Mesendoderm (in vitro differentiated cells): ENCODE measurements around the gene FCSK.

ENCODE experiments used
- DNase-seq: peaks from one replicate; pipeline ENCODE4 v3.0.0; 2013
- H2AK5ac ChIP-seq: 2 replicates; pipeline ENCODE4 v1.6.1; 2013; ENCODE audit warnings: low read length, inconsistent platforms
- H2BK120ac ChIP-seq: 2 replicates; pipeline ENCODE4 v1.6.1; 2013; ENCODE audit warnings: low read depth, mild to moderate bottlenecking, low read length, moderate library complexity, mixed read lengths
- H2BK15ac ChIP-seq: replicated peaks from 2 replicates; pipeline ENCODE4 v1.6.1; 2013; ENCODE audit warnings: low read depth, mild to moderate bottlenecking, moderate library complexity
- H2BK5ac ChIP-seq: 2 replicates; pipeline ENCODE4 v1.6.1; 2013; ENCODE audit warnings: low read length, inconsistent platforms
- H3K18ac ChIP-seq: 2 replicates; pipeline ENCODE4 v1.6.1; 2013; ENCODE audit warnings: mild to moderate bottlenecking, low read length, mixed read lengths
- H3K23ac ChIP-seq: one replicate; pipeline ENCODE4 v1.6.1; 2013; ENCODE audit warnings: low read length
- H3K27ac ChIP-seq: 2 replicates; pipeline ENCODE4 v1.5.1; 2013; ENCODE audit warnings: low read depth, mild to moderate bottlenecking, inconsistent platforms, low read length, moderate library complexity
- H3K27me3 ChIP-seq: 2 replicates; pipeline ENCODE4 v1.6.1; 2013; ENCODE audit warnings: low read length, control low read depth, mild to moderate bottlenecking, inconsistent platforms; ENCODE audit not compliant: insufficient read depth, poor library complexity
- H3K36me3 ChIP-seq: 2 replicates; pipeline ENCODE4 v1.6.1; 2013; ENCODE audit warnings: low read length, inconsistent platforms; ENCODE audit not compliant: control insufficient read depth, insufficient read depth
- H3K4ac ChIP-seq: one replicate; pipeline ENCODE4 v1.6.1; 2013; ENCODE audit warnings: low read depth, mild to moderate bottlenecking, low read length, moderate library complexity
- H3K4me1 ChIP-seq: 2 replicates; pipeline ENCODE4 v1.6.1; 2013; ENCODE audit warnings: low read depth, low read length, inconsistent platforms; ENCODE audit not compliant: control insufficient read depth
- H3K4me2 ChIP-seq: 2 replicates; pipeline ENCODE4 v1.6.1; 2013; ENCODE audit warnings: low read length
- H3K4me3 ChIP-seq: 2 replicates; pipeline ENCODE4 v1.5.1; 2013; ENCODE audit warnings: mild to moderate bottlenecking, low read length
- H3K56ac ChIP-seq: one replicate; pipeline ENCODE4 v1.6.1; 2013; ENCODE audit warnings: low read length
- H3K79me1 ChIP-seq: 2 replicates; pipeline ENCODE4 v1.6.1; 2013; ENCODE audit warnings: low read length, inconsistent platforms
- H3K79me2 ChIP-seq: 2 replicates; pipeline ENCODE4 v1.6.1; 2013; ENCODE audit warnings: mild to moderate bottlenecking, low read length; ENCODE audit not compliant: control insufficient read depth, insufficient read depth
- H3K9ac ChIP-seq: 2 replicates; pipeline ENCODE4 v1.6.1; 2013; ENCODE audit warnings: low read length, inconsistent platforms
- H4K5ac ChIP-seq: one replicate; pipeline ENCODE4 v1.6.1; 2013; ENCODE audit warnings: low read length
- H4K8ac ChIP-seq: one replicate; pipeline ENCODE4 v1.6.1; 2013; ENCODE audit warnings: low read depth, mild to moderate bottlenecking, control low read depth, low read length, moderate library complexity
- WGBS: extraction: QIAGEN DNeasy Blood & Tissue Kit; methylation state at CpG from one replicate; pipeline ENCODE4 v1.1.7; 2013; ENCODE audit warnings: low lambda C conversion rate, missing lambda C conversion rate; ENCODE audit not compliant: insufficient coverage; ENCODE audit errors: extremely low coverage; 5-methylcytosine and 5-hydroxymethylcytosine counted together

FCSK gene

GRCh38 chr16:70433458-70434103, 20.8 kb upstream of the FCSK start:
- Histone ChIP-seq H3K79me2 (peaks cover 67% of the 10 kb centered on the region), H3K27ac (no peak overlapping the region), H3K4me2 (no peak overlapping the region), H2BK5ac (no peak overlapping the region), H3K4me3 (no peak overlapping the region), H2BK15ac (no peak overlapping the region), H3K36me3 (peaks cover 2% of the 10 kb centered on the region), H3K9ac (peak overlapping the region; percentile 46), H3K4ac (no peak overlapping the region), H2BK120ac (no peak overlapping the region), H3K4me1 (peaks cover 40% of the 10 kb centered on the region), H4K8ac (no peak overlapping the region), H3K18ac (no peak overlapping the region), H3K56ac (peak overlapping the region; percentile 59), H2AK5ac (no peak overlapping the region), H3K23ac (no peak overlapping the region), H4K5ac (no peak overlapping the region), H3K79me1 (peaks cover 31% of the 10 kb centered on the region), H3K27me3 (no peaks in the 10 kb centered on the region)
- no peak for DNase-seq
- WGBS, result no CpG with 5 or more reads among the region's 5 CpGs

GRCh38 chr16:70434484-70435260, 19.7 kb upstream of the FCSK start:
- Histone ChIP-seq H3K4me2 (no peak overlapping the region), H2BK5ac (no peak overlapping the region), H4K8ac (no peak overlapping the region), H3K36me3 (peaks cover 2% of the 10 kb centered on the region), H3K4ac (no peak overlapping the region), H3K56ac (no peak overlapping the region), H2BK15ac (no peak overlapping the region), H3K18ac (no peak overlapping the region), H3K23ac (no peak overlapping the region), H3K27ac (no peak overlapping the region), H2AK5ac (no peak overlapping the region), H3K4me3 (no peak overlapping the region), H4K5ac (no peak overlapping the region), H3K4me1 (peaks cover 34% of the 10 kb centered on the region), H3K27me3 (no peaks in the 10 kb centered on the region), H2BK120ac (no peak overlapping the region), H3K79me2 (peaks cover 66% of the 10 kb centered on the region), H3K79me1 (peaks cover 31% of the 10 kb centered on the region), H3K9ac (no peak overlapping the region)
- DNase-seq, result no peak
- WGBS, result no CpG with 5 or more reads among the region's 6 CpGs

DNA sequence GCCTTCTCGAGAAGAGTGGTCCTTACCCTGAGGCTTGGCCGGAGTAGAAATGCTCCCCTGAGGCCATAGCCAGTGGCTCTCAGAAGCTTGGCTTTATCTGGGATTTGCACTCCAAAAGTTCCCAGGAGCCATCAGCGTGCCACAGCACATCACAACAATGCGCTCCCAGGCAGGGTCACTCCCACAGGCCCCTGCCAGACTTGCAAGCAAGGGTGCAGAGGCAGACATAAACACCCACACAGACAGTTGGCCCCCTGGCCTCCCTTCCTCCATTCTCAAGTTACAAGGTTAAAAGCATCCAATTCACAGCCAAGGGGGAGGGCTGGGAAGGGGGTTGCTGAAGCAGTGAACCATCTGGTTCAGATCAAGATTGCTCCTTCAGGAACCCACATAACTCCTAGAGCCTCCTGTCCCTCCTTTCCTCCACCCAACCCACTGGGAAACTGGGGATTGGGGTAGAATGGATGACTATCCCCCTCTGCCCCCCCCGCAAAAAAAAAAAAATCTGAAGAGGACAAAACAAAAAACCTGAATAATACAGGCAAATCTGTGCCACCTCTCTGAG, 17.3 kb upstream of the FCSK start:
- H3K27me3 ChIP-seq, result no peaks in the 10 kb centered on the region
- peak; percentile 97 for DNase-seq
- H3K79me1 ChIP-seq, result peaks cover 23% of the 10 kb centered on the region
- no peak overlapping the region for H2BK120ac ChIP-seq
- peaks cover 2% of the 10 kb centered on the region for H3K36me3 ChIP-seq
- peak overlapping the region; percentile 87 for H3K56ac ChIP-seq
- no peak overlapping the region for H2BK15ac ChIP-seq
- peak overlapping the region; percentile 75 for H3K23ac ChIP-seq
- peak overlapping the region; percentile 89 for H3K4me3 ChIP-seq
- peak overlapping the region; percentile 28 for H3K18ac ChIP-seq
- H3K9ac ChIP-seq, result peak overlapping the region; percentile 84
- peaks cover 21% of the 10 kb centered on the region for H3K4me1 ChIP-seq
- peaks cover 55% of the 10 kb centered on the region for H3K79me2 ChIP-seq
- peak overlapping the region; percentile 78 for H4K8ac ChIP-seq
- peak overlapping the region; percentile 72 for H3K27ac ChIP-seq
- H4K5ac ChIP-seq, result no peak overlapping the region
- H3K4ac ChIP-seq, result no peak overlapping the region
- H3K4me2 ChIP-seq, result peak overlapping the region; percentile 63
- H2AK5ac ChIP-seq, result no peak overlapping the region
- peak overlapping the region; percentile 94 for H2BK5ac ChIP-seq
- WGBS, result no CpG with 5 or more reads among the region's 5 CpGs

DNA sequence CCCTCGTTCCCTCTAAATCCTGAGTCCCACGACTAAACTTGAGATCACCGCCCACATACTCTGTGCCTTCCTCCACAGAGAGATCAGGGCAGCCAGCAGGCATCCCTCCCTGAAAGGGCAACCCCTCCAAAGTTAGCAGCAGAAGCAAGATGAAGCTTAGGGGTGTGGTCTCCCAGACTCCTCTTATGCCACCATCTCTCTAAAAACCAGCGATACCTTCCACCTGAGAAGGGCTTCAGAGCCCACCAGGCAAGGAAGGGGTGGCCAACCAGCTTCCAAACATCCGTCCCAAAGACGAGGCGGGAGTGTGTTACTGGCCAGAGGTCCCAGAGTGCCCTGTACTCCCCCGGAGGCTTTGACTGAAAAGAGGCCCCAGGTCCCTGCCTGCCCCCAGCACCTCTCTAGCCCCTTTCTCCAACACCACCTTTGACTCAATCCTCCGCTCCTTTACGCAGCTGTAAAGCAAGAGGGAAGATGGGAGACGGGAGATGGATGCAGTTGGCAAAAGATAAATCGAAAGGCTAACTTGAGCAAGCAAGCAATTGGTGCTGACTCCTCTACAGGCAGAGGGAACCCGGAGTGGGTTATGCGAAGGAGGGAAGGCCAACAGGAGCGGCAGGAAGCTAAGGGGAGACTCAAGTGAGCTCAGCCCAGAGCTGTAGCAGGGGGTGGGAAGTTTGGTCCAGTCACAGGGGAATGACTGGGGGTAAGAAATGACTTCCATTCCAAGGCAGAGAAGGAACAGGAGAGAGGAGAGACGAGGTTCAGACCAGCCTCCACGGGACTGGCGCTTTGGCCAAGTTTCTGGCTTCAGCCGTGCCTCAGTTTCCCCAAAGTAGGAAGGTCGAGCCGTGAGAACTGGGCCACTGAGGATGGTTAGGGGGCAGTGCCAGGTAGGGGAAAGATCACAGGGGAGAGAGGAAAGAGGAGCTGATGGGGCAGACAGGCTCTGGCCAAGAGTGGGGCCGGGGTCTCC, 16.5 kb upstream of the FCSK start:
- Histone ChIP-seq H4K8ac (peak overlapping the region; percentile 78), H2BK120ac (peak overlapping the region; percentile 3), H3K4me2 (peak overlapping the region; percentile 63), H3K56ac (peak overlapping the region; percentile 87), H2AK5ac (peak overlapping the region; percentile 96), H3K79me1 (peaks cover 18% of the 10 kb centered on the region), H4K5ac (no peak overlapping the region), H3K18ac (peak overlapping the region; percentile 95), H3K27ac (peak overlapping the region; percentile 72), H3K79me2 (peaks cover 48% of the 10 kb centered on the region), H3K9ac (peak overlapping the region; percentile 84), H3K4me1 (peaks cover 15% of the 10 kb centered on the region), H2BK15ac (no peak overlapping the region), H3K36me3 (peaks cover 2% of the 10 kb centered on the region), H2BK5ac (peak overlapping the region; percentile 94), H3K4ac (peak overlapping the region; percentile 94), H3K27me3 (no peaks in the 10 kb centered on the region), H3K23ac (peak overlapping the region; percentile 75), H3K4me3 (peak overlapping the region; percentile 89)
- no CpG with 5 or more reads among the region's 22 CpGs for whole genome bisulfite sequencing
- peak; percentile 67 for DNase-seq

GRCh38 chr16:70438585-70438968, 15.8 kb upstream of the FCSK start:
- no CpG with 5 or more reads among the region's 39 CpGs for WGBS
- H2BK15ac ChIP-seq, result no peak overlapping the region
- H4K8ac ChIP-seq, result no peak overlapping the region
- H3K79me2 ChIP-seq, result peaks cover 41% of the 10 kb centered on the region
- H3K4me3 ChIP-seq, result peak overlapping the region; percentile 89
- H4K5ac ChIP-seq, result no peak overlapping the region
- peaks cover 12% of the 10 kb centered on the region for H3K79me1 ChIP-seq
- H3K27me3 ChIP-seq, result no peaks in the 10 kb centered on the region
- no peak overlapping the region for H2AK5ac ChIP-seq
- H3K4ac ChIP-seq, result peak overlapping the region; percentile 94
- peak overlapping the region; percentile 87 for H3K56ac ChIP-seq
- H2BK120ac ChIP-seq, result peak overlapping the region; percentile 3
- peak overlapping the region; percentile 84 for H3K9ac ChIP-seq
- peak overlapping the region; percentile 63 for H3K4me2 ChIP-seq
- H3K27ac ChIP-seq, result peak overlapping the region; percentile 72
- H3K36me3 ChIP-seq, result peaks cover 2% of the 10 kb centered on the region
- H2BK5ac ChIP-seq, result no peak overlapping the region
- no peak overlapping the region for H3K23ac ChIP-seq
- H3K4me1 ChIP-seq, result peaks cover 8% of the 10 kb centered on the region
- H3K18ac ChIP-seq, result peak overlapping the region; percentile 95
- DNase-seq, result no peak
